ENCODE results near the gene VWC2. TPM values are rescaled to one million over a fixed set of nuclear protein-coding genes. Genes with fewer than 3 reads are reported as not detected.

Gene VWC2
- total and polyA plus RNA-seq, 10 of the 15 experiments (the other 5 are each of a cell fraction or from before 2014, with no cell fraction given), result 0.01 to 0.06 (median 0.03) TPM; not detected in 7

- Histone ChIP-seq H3K9me3 (replicated peaks; ENCODE audit: control insufficient read depth, insufficient read depth, low read length) (no peaks in the 10 kb centered on the region), H3K36me3 (ENCODE audit: control insufficient read depth in 2 of 2, insufficient read depth in 2 of 2, low read length in 1 of 2) (no peaks in the 10 kb centered on the region), H2AFZ (ENCODE audit: control insufficient read depth, low read depth, low read length) (no peak overlapping the region), H3K4me2 (ENCODE audit: control insufficient read depth, insufficient read depth) (no peak overlapping the region), H3K9ac (ENCODE audit: control insufficient read depth, insufficient read depth, low read length) (no peak overlapping the region), H4K20me1 (ENCODE audit: control insufficient read depth, insufficient read depth) (no peaks in the 10 kb centered on the region), H3K4me3 (no peak overlapping the region), H3K27me3 (replicated peaks in 1 of 2; ENCODE audit: control insufficient read depth in 2 of 2, insufficient read depth in 2 of 2, low read length in 1 of 2) (no peaks in the 10 kb centered on the region), H3K4me1 (ENCODE audit: control insufficient read depth, insufficient read depth, low read length) (no peaks in the 10 kb centered on the region), H3K27ac (ENCODE audit: control insufficient read depth, insufficient read depth) (no peak overlapping the region), H3K79me2 (ENCODE audit: control insufficient read depth, insufficient read depth, low read length) (no peaks in the 10 kb centered on the region)
- SMC1A ChIA-PET (ENCODE audit: uncharacterized antibody, unreplicated experiment), result no interaction called here
- 0% methylated on average over 2 of the region's 2 CpGs for WGBS (ENCODE audit: insufficient coverage, insufficient replicate concordance, low lambda C conversion rate, missing lambda C conversion rate)
- TF ChIP-seq MEF2B (IDR thresholded peaks at IDR 0.05; ENCODE audit: partially characterized antibody, poor library complexity, severe bottlenecking) (no peak), IRF4 (IDR thresholded peaks at IDR 0.05; ENCODE audit: low read depth, low read length) (no peak), CREB1 (IDR thresholded peaks at IDR 0.05; ENCODE audit: low read depth) (no peak), CBX3 (IDR thresholded peaks at IDR 0.05; ENCODE audit: borderline replicate concordance, low read depth) (no peak), USF2 (IDR thresholded peaks at IDR 0.05; ENCODE audit: borderline replicate concordance, low read depth, low read length) (no peak), SUZ12 (IDR thresholded peaks at IDR 0.05; ENCODE audit: unreplicated experiment) (no peak), SIN3A (IDR thresholded peaks at IDR 0.05; ENCODE audit: low read depth, low read length) (no peak), HCFC1 (IDR thresholded peaks at IDR 0.05; ENCODE audit: low read length) (no peak), FOS (IDR thresholded peaks at IDR 0.05; ENCODE audit: borderline replicate concordance, extremely low read depth, insufficient read length) (no peak), IKZF1 (conservative IDR thresholded peaks at IDR 0.05) (no peak), ZNF274 (IDR thresholded peaks at IDR 0.05; ENCODE audit: insufficient read depth, insufficient read length) (no peak)
- TF ChIP-seq, protein P1, sequence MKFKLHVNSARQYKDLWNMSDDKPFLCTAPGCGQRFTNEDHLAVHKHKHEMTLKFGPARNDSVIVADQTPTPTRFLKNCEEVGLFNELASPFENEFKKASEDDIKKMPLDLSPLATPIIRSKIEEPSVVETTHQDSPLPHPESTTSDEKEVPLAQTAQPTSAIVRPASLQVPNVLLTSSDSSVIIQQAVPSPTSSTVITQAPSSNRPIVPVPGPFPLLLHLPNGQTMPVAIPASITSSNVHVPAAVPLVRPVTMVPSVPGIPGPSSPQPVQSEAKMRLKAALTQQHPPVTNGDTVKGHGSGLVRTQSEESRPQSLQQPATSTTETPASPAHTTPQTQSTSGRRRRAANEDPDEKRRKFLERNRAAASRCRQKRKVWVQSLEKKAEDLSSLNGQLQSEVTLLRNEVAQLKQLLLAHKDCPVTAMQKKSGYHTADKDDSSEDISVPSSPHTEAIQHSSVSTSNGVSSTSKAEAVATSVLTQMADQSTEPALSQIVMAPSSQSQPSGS (IDR thresholded peaks at IDR 0.05; ENCODE audit: low read length), result no peak
- TF ChIP-seq, protein P2, sequence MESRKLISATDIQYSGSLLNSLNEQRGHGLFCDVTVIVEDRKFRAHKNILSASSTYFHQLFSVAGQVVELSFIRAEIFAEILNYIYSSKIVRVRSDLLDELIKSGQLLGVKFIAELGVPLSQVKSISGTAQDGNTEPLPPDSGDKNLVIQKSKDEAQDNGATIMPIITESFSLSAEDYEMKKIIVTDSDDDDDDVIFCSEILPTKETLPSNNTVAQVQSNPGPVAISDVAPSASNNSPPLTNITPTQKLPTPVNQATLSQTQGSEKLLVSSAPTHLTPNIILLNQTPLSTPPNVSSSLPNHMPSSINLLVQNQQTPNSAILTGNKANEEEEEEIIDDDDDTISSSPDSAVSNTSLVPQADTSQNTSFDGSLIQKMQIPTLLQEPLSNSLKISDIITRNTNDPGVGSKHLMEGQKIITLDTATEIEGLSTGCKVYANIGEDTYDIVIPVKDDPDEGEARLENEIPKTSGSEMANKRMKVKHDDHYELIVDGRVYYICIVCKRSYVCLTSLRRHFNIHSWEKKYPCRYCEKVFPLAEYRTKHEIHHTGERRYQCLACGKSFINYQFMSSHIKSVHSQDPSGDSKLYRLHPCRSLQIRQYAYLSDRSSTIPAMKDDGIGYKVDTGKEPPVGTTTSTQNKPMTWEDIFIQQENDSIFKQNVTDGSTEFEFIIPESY (IDR thresholded peaks at IDR 0.05), result no peak
- CTCF ChIA-PET, result no interaction called here
- intact Hi-C loops (cut with micrococcal nuclease; ENCODE audit: unreplicated experiment), result no loop called here
- RAD21 ChIA-PET (ENCODE audit: unreplicated experiment), result no interaction called here
- POLR2A ChIA-PET, result no interaction called here
- no peak for ATAC-seq
- in situ Hi-C loops (cut with MboI), result no loop called here
- BruUV-seq (replicated peaks), result no TSS peak
- no peak for FAIRE-seq
- DNase-seq (ENCODE audit: low read depth, low spot score), result no peak
These were observed 104.7 kb downstream of the VWC2 start for GRCh38 chr7:49878089-49878488.
